Heart right ventricle (tissue), 16 donors: ENCODE measurements around the gene TMEM183A. TPM values are rescaled to one million over a fixed set of nuclear protein-coding genes. Genes with fewer than 3 reads are reported as not detected.

Experiments
- ATAC-seq, 8 donors: fragments of 200-7000 bp; cut with Tn5 transposase; one replicate each; pipeline ENCODE4 v1.9.1; 2020; ENCODE audit warnings: mild to moderate bottlenecking in 8 of 8, moderate library complexity in 8 of 8, moderate number of reproducible peaks in 1 of 8
- DNase-seq, 2 donors: peaks; one replicate each; pipeline ENCODE4 v3.0.0-alpha.2; 2020
- H3K27ac ChIP-seq, 10 donors: fragments of 200-600 bp; sonication (generic) in 2 of 10; one replicate each; pipeline versions ENCODE4 v1.5.0 to v1.8.0; 2020 to 2022; ENCODE audit warnings: mild to moderate bottlenecking in 3 of 10
- H3K27me3 ChIP-seq, 7 donors: fragments of 200-600 bp; one replicate each; pipeline ENCODE4 v1.8.0; 2021 to 2022; ENCODE audit warnings: mild to moderate bottlenecking in 2 of 7
- H3K36me3 ChIP-seq, 9 donors: fragments of 200-600 bp; sonication (generic) in 1 of 9; one replicate each; pipeline versions ENCODE4 v1.5.0 to v1.8.0; 2020 to 2022; ENCODE audit warnings: mild to moderate bottlenecking in 2 of 9
- H3K4me1 ChIP-seq, 9 donors: fragments of 200-600 bp; sonication (generic) in 1 of 9; one replicate each; pipeline versions ENCODE4 v1.5.0 to v1.8.0; 2020 to 2022; ENCODE audit warnings: mild to moderate bottlenecking in 4 of 9
- H3K4me3 ChIP-seq, 10 donors: fragments of 200-600 bp; sonication (generic) in 2 of 10; one replicate each; pipeline versions ENCODE4 v1.5.0 to v1.8.0; 2020 to 2022; ENCODE audit warnings: mild to moderate bottlenecking in 7 of 10, moderate library complexity in 2 of 10
- H3K9me3 ChIP-seq, 11 donors: fragments of 200-600 bp in 10 of 11; sonication (generic) in 2 of 11; one replicate each; pipeline versions ENCODE4 v1.5.0 to v1.8.0; 2013 to 2022; ENCODE audit warnings: mild to moderate bottlenecking in 2 of 11, control low read depth in 1 of 11, moderate library complexity in 1 of 11
- WGBS, 2 donors: extraction: QIAGEN DNeasy Blood & Tissue Kit; methylation state at CpG; one replicate each; pipeline ENCODE4 v1.1.7; 2013; ENCODE audit warnings: inconsistent platforms in 1 of 2; 5-methylcytosine and 5-hydroxymethylcytosine counted together
- intact Hi-C, 10 donors: fragments of 100-400 bp; cut with DNase I; formaldehyde crosslinking; loops; one replicate each; pipeline versions ENCODE4 v1.11.1 to v1.14.2; 2022
- polyA plus RNA-seq, 2 donors: library from polyadenylated mRNA; stranded (reverse); fragments of 200-250 nt; gene quantifications; one replicate each; pipeline ENCODE4 v1.2.3, GENCODE V29; 2013
- total RNA-seq, 10 donors: library from RNA; stranded (reverse); fragmentation: NEBNext Ultra II Directional in 3 of 10; extraction: Animal tissue kit (Norgen Biotek cat#: 25700) in 3 of 10; gene quantifications; one replicate each; pipeline versions ENCODE4 v1.2.1 to v1.2.4, GENCODE V29; 2021 to 2023
- TF ChIP-seq, protein P1 (sequence below), 9 donors: fragments of 200-600 bp; sonication (generic) in 2 of 9; IDR thresholded peaks; one replicate each; pipeline versions ENCODE4 v1.5.0 to v1.8.0; 2021 to 2022; ENCODE audit warnings: antibody characterized with exemption in 9 of 9, mild to moderate bottlenecking in 5 of 9, moderate library complexity in 1 of 9
- donor health status: Arrhythmogenic right ventricular cardiomyopathy.
- donor health status: ischemic (EF 13 %, LVEDD 7.1; RV severe dilation, severe dysfunction).
- donor health status: healthy with polysubstance abuse.
- donor health status: DM: no; HTN: yes; CAD: no.
- donor health status: DM: no; HTN: no; CAD: no.
- donor health status: ischemic (EF 25% LVEDD 6.9; RV normal size, moderate dysfunction).
- donor health status: ischemic (EF 25% LVEDD 5.7; RV mildly dilated, moderate dysfunction).
- donor health status: healthy.
- donor health status: DM: yes; HTN: yes; CAD: no.
- donor health status: Ischemic cardiomyopathy.
- donor health status: ischemic (EF 35%, LVEDD 5.7; RV mildly dilated, moderate dysfunction).
- donor health status: nonischemic (EF 11% LVEDD 7.7; RV severe dilation, severe dysfunction).
- donor health status: DM: yes; HTN: yes; CAD: no.
- donor health status: PGD.
- donor health status: ischemic (EF 29% LVEDD 5.4; RV normal size, mild dysfunction).
- donor health status: nonischemic (EF 23%, LVEDD 6.1; RV moderate dilation, normal function).

TMEM183A gene
- total and polyA plus RNA-seq, 12 donors: 11.5 to 38.1 (median 21.1) TPM

DNA sequence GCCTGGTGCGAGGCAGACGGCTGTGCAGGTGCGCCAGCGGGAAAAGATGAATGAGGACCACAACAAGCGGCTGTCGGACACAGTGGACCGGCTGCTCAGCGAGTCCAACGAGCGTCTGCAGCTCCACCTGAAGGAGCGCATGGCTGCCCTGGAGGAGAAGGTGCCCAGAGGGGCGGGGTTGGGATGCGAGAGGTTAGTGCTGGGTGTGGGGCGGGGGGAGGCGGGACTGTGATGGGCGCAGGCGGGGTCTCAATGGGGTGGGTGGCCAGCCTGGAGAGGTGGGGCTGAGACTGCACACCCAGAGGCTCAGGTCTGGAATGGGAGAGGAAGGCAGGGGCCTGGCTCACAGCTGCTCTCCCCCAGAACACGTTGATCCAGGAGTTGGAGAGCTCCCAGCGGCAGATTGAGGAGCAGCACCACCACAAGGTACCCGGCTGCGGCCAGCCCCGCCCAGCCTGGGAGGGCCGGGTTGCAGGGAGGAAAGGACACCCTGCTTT lies 41.4 kb downstream of the TMEM183A start:
- intact Hi-C loops: no loop called here
- peak in 4 of 8 donors; percentile 8 to 35 (median 16) for ATAC-seq
- H3K4me3 ChIP-seq: no peak overlapping the region
- 82 to 88% methylated on average over 23 of the region's 23 CpGs for WGBS, 2 donors
- no peak for DNase-seq
- no peaks in the 10 kb centered on the region for H3K27me3 ChIP-seq
- TF ChIP-seq, protein P1, sequence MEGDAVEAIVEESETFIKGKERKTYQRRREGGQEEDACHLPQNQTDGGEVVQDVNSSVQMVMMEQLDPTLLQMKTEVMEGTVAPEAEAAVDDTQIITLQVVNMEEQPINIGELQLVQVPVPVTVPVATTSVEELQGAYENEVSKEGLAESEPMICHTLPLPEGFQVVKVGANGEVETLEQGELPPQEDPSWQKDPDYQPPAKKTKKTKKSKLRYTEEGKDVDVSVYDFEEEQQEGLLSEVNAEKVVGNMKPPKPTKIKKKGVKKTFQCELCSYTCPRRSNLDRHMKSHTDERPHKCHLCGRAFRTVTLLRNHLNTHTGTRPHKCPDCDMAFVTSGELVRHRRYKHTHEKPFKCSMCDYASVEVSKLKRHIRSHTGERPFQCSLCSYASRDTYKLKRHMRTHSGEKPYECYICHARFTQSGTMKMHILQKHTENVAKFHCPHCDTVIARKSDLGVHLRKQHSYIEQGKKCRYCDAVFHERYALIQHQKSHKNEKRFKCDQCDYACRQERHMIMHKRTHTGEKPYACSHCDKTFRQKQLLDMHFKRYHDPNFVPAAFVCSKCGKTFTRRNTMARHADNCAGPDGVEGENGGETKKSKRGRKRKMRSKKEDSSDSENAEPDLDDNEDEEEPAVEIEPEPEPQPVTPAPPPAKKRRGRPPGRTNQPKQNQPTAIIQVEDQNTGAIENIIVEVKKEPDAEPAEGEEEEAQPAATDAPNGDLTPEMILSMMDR (IDR thresholded peaks at IDR 0.05): no peak
- H3K27ac ChIP-seq: no peak overlapping the region
- H3K9me3 ChIP-seq: no peaks in the 10 kb centered on the region
- peaks cover 0 to 31% (median 0%) of the 10 kb centered on the region in 9 donors for H3K36me3 ChIP-seq
- H3K4me1 ChIP-seq: peaks cover 0 to 19% (median 10%) of the 10 kb centered on the region in 9 donors

- peaks cover 0 to 35% (median 0%) of the 10 kb centered on the region in 9 donors for H3K36me3 ChIP-seq
These were observed 41.9 kb downstream of the TMEM183A start for GRCh38 chr1:203049077-203049476.

DNA sequence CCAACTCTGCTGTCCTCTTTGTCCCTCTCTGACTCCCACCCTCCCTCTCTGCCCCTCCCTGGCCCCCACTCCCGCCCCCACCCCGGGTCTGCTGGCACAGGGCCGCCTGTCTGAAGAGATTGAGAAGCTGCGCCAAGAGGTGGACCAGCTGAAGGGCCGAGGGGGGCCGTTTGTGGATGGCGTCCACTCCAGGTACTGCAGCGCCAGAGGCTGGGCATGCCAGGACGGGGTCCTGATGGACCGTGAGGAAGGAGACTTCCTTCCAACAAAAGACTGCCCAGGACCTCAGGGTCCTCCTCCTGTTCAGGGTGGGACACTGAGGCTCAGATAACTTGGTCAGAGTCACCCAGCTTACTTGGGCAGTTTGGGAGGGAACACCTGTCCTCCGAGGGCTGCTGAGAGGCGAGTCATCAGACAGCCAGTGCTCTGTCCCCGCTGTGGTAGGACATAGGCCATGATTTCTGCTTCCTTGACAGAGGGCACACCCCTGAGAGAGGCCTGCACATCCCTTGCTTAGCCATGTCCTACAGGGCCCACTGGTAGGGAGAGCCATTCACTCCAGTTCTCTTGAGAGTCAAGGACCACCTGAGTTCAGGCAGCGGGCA lies 42.5 kb downstream of the TMEM183A start:
- WGBS, 2 donors: 83 to 90% methylated on average over 14 of the region's 14 CpGs
- peaks cover 0 to 19% (median 10%) of the 10 kb centered on the region in 9 donors for H3K4me1 ChIP-seq
- no peak for DNase-seq
- intact Hi-C loops: no loop called here
- H3K27ac ChIP-seq: no peak overlapping the region
- no peak overlapping the region for H3K4me3 ChIP-seq
- no peaks in the 10 kb centered on the region for H3K9me3 ChIP-seq
- TF ChIP-seq, protein P1 (IDR thresholded peaks at IDR 0.05): no peak
- ATAC-seq: no peak
- H3K27me3 ChIP-seq: no peaks in the 10 kb centered on the region
- peaks cover 0 to 32% (median 0%) of the 10 kb centered on the region in 9 donors for H3K36me3 ChIP-seq

More at GRCh38 chr1:203049077-203049476, 41.9 kb downstream of the TMEM183A start:
- no peak for DNase-seq
- peaks cover 0 to 19% (median 10%) of the 10 kb centered on the region in 9 donors for H3K4me1 ChIP-seq
- intact Hi-C loops: no loop called here
- H3K9me3 ChIP-seq: no peaks in the 10 kb centered on the region
- no peak overlapping the region for H3K4me3 ChIP-seq
- no peak overlapping the region for H3K27ac ChIP-seq
- TF ChIP-seq, protein P1 (IDR thresholded peaks at IDR 0.05): no peak
- ATAC-seq: no peak
- 93% methylated on average over 4 of the region's 4 CpGs for WGBS, 2 donors
- no peaks in the 10 kb centered on the region for H3K27me3 ChIP-seq

- no peak for DNase-seq
- intact Hi-C loops: no loop called here
- peaks cover 0 to 32% (median 0%) of the 10 kb centered on the region in 9 donors for H3K36me3 ChIP-seq
- no peaks in the 10 kb centered on the region for H3K9me3 ChIP-seq
- peaks cover 0 to 19% (median 10%) of the 10 kb centered on the region in 9 donors for H3K4me1 ChIP-seq
- H3K27ac ChIP-seq: no peak overlapping the region
- TF ChIP-seq, protein P1 (IDR thresholded peaks at IDR 0.05): no peak
- ATAC-seq: no peak
- 86 to 93% methylated on average over 4 of the region's 4 CpGs for WGBS, 2 donors
- no peak overlapping the region for H3K4me3 ChIP-seq
- no peaks in the 10 kb centered on the region for H3K27me3 ChIP-seq
These were observed 43.7 kb downstream of the TMEM183A start for GRCh38 chr1:203050826-203051225.
